HG02943 (cell line): Measurements from ENCODE around the gene MEFV.
"Not testable (repeated sequence)": the region's sequence is repeated elsewhere in the genome, so short reads cannot be mapped to it uniquely, and the experiment has no call there.

Source experiments
- ATAC-seq: cut with Tn5 transposase; IDR thresholded peaks from one replicate; pipeline ENCODE4 v1.9.1; 2021; ENCODE audit warnings: mild to moderate bottlenecking, low read depth, moderate library complexity; ENCODE audit not compliant: unreplicated experiment

The MEFV gene

DNA sequence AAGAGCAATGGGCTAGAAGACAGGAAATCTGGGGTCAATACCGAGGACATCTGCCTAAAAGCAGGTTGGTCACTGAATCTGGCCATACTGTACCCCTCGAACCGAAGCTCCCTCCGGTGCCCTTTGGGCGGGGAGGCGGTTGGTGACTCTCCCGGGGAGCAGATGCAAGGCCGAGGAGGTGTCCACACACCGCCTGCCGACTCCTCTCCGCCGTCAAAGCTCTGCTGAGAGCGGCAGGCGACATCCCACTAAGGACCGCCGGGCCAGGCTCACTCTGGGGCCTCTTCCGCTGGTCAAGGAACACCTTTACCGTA lies 21.9 kb downstream of the MEFV start:
- ATAC-seq, result no peak

DNA sequence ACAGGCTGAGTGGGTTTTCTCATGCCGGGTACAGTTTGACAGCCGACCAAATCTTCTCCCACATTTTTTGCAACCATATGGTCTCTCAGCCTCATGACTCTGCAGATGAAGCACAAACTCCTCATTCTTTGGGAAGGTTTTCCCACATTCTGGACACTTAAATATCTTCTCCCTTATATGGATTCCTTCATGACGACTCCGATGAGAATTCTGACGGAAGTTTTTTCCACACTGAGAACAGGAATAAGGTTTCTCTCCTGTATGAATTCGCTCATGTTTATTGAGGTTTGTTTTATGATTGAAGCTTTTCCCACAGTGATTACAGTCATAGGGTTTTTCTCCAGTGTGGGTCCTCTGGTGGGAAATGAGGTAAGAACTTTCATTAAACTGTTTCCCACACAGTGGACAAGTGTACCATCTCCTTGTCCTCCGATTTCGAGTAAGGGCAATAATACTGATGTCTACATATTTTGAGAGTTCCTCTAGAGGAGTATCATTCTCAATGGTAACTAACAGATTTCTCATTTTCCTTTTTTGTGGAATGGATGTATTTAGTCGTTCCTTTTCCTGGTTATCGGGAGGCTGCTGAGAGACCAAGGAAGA lies 32.4 kb downstream of the MEFV start:
- ATAC-seq, result no peak

DNA sequence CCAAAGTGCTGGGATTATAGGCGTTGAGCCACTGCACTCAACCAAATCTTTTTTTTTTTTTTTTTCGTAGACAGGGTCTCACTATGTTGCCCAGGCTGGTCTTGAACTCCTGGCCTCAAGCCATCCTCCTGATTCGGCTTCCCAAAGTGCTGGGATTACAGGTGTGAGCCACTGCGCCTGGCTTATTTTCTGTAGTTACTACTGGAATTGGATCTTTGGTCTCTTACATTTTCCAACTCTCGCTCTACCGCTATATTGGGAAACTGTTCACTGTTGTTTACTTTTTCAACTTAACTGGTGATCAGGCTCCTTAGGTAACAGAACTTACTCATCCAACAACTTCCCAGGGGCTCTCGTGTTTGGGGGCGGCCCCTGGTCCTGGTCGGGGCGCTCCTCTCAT lies 35.6 kb downstream of the MEFV start:
- no peak for ATAC-seq

DNA sequence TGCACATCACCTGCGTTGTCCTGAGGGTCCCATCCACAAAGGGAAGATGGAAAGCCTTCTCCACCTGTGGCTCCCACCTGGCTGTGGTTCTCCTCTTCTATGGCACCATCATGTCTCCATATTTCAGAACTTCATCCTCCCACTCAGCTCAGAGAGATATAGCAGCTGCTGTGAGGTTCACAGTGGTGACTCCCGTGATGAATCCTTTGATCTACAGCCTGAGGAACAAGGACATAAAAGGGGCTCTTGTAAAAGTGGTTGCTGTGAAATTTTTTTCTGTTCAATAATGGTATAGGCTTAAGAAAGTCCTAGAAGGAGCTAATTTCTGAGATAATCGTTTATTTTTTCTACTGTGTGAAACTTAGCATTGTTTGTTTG lies 40.2 kb downstream of the MEFV start:
- ATAC-seq, result no peak

DNA sequence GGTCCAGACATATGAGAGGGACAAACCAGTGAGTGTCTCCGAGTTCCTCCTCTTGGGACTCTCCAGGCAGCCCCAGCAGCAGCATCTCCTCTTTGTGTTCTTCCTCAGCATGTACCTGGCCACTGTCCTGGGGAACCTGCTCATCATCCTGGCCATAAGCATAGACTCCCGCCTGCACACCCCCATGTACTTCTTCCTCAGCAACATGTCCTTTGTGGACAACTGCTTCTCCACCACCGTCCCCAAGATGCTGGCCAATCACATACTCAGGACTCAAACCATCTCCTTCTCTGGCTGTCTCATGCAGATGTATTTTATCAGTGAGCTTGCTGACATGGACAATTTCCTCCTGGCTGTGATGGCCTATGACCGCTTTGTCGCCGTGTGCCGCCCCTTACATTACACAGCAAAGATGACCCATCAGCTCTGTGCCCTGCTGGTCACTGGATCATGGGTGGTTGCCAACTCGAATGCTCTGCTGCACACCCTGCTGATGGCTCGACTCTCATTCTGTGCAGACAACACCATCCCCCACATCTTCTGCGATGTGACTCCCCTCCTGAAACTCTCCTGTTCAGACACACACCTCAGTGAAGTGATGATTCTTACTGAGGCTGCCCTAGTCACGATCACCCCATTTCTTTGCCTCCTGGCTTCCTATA lies 40.7 kb downstream of the MEFV start:
- no peak for ATAC-seq

DNA sequence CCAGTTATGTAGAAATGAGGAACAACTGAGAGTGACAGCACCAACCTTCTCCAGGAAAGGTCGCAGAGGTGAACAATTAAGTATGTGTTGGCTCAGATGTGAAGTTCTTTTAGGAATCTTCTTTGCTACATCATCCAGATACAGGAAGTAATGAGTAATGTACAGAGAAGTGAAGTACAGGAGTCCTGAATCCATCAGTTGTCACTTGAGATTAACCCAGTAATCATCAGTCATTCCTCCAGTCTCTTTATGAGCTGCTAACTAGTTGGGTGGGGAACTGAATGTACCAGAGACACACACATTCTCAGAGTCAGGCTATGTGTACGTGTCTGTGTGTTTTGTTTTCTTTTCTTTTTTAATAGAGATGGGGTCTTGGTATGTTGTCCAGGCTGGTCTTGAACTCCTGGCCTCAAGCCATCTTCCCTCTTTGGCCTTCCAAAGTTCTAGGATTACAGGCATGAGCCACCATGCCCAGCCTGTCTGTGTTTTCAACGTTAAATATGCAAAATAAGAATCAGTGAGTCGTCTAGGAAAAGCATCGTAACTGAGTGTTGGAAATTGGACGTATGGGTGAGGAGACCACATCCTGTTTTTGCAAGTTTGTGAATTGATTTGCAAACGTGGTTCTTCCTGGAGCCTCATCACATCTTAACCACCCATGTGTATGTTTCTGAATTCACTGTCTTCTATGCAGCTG lies 41.4 kb downstream of the MEFV start:
- ATAC-seq, result no peak

DNA sequence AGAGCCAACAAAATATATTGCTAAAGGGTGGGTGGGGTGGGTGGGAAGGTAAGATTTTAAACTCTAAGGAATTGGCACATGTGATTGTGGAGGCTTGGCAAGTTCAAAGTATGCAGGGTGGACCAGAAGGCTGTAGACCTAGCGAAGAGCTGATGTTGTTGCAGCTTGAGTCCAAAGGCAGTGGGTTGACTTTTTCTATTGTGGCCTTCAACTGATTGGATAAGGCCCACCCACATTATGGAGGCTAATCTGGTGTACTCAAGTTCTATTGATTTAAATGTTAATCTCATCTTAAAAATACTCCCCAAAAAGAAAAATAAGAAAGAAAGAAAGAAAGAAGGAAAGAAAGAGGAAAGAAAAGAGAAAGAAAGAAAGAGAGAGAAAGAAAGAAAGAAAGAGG lies 43.9 kb downstream of the MEFV start:
- ATAC-seq, result no peak

DNA sequence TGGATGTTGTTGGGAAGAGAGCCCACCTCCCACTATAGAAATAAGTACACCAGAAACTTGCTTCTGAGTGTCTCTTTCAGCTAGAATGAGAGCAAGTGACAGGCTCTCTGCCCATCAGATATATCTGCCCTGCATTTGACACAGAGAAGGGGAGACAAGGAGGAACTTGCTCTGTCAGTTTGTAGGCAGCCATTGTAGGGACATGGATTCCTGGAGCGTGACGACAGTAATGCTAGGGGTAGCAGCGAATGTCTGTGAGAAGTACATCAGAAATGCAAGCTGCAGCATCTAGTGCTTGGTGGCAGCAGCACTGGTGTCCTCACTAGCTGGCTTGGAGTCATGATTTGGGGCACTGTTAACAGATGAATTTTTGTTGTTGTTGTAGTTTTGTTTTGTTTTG lies 44.4 kb downstream of the MEFV start:
- no peak for ATAC-seq

DNA sequence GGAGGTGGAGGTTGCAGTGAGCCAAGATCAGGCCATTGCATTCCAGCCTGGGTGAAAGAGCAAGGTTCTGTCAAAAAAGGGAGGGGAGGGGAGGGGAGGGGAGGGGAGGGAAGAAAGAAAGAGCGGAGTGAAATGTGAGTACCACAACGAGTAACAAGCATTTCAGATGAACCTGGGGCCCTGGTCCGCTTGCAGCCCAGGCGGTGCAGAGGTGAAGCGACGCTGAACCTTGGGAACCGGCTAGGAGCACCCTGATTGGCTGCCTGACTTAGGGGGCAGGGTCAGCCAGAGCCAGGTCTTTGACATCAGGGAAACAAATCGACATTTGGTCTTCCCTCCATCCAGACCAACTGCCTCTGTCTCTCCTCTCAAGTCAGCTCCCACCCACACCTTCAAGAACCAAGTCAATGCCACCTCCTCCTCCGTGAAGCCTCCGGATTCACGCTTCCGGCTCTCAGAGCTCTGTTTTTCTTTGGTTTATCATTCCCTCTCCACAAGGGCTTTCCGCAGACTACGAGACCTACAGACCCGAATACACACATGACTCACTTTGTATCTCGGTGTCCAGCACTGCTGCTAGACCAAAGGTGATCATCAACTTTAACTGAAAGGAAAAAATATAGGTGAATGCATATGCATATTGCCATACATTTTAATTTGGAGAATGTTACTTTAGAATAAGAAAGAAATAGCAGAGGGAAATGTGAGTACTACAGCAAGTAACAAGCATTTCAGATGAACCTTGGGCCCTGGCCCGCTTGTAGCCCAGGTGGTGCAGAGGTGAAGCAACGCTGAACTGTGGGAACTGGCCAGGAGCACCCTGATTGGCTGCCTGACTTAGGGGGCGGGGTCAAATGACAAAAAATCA lies 49.1 kb downstream of the MEFV start:
- ATAC-seq, result no peak

DNA sequence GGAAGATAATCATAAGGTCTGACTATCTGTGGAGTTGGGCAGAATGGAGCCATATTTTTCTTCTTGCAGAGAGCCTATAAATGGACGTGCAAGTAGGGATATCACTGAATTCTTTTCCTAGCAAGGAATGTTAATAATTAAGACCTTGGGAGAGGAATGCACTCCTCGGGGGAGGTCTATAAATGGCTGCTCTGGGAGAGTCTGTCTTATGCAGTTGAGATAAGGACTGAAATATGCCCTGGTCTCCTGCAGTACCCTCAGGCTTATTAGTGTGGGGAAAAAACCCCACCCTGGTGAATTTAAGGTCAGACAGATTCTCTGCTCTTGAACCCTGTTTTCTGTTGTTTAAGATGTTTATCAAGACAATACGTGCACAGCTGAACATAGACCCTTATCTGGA lies 50.5 kb downstream of the MEFV start:
- ATAC-seq, result not testable (repeated sequence)

DNA sequence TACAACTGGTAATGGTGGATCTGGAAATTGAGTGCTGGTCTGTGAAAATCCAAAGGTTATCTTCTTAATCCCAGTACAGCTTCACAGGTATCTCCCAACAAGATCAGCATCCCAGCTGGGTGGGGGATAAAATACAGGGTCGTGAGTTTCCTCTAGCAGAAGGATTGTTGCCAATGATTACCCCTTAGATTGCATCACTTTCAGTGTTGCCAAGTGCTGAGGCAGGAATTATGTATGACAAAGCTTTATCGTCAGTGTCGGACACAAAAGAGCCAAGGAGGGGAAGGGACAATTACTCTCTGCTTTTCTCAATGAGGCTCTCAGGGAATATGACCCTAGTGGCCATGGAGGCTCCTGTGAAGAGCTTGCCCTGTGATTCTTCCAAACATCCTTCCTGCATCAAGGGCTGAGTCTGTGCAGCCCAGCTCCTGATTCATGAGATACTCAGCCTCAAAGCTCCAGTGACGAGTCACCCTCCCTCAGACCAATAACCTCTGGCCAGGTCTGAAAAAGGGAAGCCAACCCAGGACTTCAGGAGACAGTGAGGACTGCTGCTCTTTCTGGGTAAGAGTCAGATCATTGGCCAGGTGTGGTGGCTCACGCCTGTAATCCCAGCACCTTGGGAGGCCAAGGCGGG lies 53.4 kb downstream of the MEFV start:
- no peak for ATAC-seq

DNA sequence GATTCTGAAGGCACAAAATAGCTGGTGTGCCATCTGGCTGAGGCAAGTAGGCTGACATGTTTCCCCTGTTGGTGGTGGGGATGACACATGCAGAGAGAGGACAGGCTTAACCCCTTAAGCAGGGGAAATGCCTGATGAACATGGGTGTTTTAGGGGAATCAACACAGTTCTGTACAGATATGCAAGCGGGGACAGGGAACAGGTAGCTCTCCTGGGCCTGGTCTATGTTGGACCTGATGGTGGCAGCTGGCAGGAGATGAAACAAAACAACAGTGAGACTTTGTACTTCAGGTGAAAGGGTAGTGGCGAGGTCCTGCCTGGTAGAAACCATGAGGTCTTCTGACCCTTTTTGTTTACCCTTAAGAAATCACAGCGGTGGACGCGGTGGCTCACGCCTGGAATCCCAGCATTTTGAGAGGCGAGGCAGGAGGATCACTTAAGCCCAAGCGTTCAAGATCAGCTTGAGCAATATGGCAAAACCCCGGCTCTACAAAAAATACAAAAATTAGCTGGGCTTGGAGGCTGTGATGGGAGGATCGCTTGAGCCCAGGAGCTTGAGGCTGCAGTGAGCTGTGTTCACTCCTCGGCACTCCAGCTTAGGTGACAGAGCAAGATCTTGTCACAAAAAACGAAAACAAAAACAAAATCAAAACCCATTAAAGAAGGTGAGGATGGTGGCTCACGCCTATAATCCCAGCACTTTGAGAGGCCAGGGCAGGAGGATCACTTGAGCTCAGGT lies 57.9 kb downstream of the MEFV start:
- no peak for ATAC-seq

DNA sequence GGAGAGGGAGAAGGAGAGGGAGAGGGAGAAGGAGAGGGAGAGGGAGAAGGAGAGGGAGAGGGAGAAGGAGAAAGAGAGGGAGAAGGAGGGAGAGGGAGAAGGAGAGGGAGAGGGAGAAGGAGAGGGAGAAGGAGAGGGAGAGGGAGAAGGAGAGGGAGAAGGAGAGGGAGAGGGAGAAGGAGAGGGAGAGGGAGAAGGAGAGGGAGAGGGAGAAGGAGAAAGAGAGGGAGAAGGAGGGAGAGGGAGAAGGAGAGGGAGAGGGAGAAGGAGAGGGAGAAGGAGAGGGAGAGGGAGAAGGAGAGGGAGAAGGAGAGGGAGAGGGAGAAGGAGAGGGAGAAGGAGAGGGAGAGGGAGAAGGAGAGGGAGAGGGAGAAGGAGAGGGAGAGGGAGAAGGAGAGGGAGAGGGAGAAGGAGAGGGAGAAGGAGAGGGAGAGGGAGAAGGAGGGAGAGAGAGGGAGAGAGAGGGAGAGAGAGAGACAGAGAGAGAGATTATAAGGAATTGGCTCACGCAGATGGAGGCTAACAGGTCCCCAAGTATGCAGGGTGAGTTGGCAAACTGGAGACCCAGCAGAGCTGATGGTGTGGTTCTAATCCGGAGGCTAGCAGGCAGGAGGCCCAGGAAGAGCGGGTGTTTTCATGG lies 58.6 kb downstream of the MEFV start:
- ATAC-seq, result not testable (repeated sequence)

DNA sequence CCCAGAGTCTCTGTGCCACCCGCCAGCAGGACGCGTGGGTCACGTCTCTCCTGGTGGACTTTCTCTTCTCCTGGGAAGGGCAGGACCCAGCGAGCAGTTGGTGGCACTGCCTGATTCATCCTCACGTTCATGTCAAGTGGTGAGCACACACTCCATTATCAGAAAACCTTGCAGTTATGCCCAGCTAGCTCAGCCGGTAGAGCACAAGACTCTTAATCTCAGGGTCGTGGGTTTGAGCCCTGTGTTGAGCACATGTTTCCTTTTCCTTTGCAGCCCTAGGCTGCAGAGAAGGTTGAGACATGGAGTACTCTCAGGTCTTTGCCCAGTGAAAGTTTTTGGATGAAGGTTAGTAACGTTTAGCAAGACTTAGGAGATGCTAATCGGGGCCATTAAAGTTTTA lies 60.5 kb downstream of the MEFV start:
- ATAC-seq, result no peak

DNA sequence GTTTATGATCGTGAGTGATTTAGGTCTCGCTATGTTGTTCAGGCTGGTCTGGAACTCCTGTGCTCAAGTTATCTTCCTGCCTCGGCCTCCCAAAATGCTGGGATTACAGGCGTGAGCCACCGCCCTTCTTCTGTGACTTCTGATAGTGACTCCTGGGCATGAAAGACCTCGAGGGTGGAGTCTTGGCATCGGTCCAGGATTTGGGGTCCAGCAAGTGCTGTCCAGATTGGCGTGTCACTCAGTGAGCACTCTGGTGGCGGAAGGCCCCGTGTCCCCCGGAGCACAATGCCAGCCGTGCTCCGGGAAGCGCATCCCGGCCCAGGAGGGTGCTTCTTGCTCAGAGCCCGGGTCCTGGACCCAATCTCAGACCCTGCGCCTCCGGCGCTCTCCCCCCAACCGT lies 61.6 kb downstream of the MEFV start:
- no peak for ATAC-seq

DNA sequence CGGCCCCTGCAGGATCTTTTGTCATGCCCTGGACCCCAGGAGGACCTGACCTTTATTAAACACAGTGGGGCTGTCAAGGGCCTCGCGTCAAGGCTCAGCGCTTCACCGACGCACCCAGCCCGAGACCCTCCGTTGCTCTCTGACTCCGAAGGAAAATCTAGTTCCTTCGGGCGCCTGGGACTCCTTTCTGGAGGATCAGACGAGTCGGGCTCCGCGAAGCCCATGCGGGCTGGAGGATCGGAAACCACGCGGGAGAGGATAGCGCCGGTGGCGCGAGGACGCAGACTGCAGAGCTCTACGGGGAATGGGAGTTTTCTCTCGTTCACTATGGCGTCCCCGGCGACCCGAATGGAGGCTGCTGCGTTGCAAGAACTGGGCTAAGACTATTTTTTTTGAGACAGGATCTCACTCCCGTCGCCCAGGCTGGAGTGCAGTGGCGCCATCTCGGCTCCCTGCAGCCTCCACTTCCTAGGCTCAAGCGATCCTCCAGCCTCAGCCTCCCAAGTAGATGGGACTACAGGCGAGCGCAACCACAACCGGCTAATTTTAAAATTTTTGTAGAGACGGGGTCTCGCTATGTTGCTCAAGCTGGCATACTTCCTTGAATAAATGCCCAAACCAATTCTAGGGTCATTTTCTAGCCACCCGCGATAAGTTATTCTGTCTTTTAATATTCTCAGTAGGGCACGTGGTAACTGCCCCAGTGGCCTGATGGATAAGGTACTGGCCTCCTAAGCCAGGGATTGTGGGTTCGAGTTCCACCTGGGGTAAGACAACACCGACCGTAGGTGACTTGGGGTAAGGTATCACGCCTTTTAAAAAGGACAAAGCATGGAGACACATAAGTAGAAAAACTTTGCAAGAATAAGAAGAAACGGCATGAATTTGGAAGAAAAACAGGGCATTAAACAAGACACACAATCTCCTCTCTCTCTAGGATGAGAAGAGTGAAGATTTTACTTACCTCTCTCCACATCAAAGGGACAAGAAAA lies 62.9 kb downstream of the MEFV start:
- ATAC-seq, result no peak

DNA sequence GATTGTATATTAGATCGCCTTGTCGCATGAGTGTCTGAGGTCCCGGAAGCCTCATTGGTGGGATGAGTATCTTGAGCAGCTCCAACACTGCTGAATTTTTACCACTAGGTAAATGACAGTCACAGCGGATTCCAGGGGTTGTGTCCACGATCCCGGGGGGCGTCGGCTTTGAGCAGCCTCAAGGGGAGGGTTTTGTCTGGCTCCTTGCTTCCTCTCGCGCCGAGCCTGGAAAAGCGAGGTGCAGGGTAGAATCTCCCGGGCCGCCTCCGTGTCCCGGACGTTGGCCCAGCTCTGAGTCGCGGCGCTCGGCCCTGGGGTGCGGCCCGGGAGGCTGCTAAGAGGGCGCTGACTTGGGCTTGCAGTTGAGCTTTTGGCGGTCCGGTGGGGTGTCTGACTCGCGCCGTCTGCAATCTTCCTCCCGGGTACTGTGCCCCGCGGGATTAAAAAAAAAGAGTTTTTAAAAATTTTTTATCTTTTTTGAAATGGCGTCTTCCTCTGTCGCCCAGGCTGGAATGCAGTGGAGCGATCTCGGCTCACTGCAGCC lies 63.9 kb downstream of the MEFV start:
- ATAC-seq, result no peak
